SK-N-SH treated with all-trans-retinoic acid at 6 μM for 48 hours (cell line): ENCODE results near the gene MED29.

ENCODE experiments used
- BACH2 ChIP-seq: fragments of 250-450 bp; sonication (Bioruptor Pico); IDR thresholded peaks from 2 replicates; pipeline ENCODE4 v1.9.0; 2021; ENCODE audit warnings: mild to moderate bottlenecking, borderline replicate concordance
- OSR1 ChIP-seq: fragments of 250-450 bp; sonication (Bioruptor Pico); IDR thresholded peaks from 2 replicates; pipeline ENCODE4 v1.8.0; 2022; ENCODE audit warnings: moderate library complexity, mild to moderate bottlenecking, inconsistent platforms
- ZFP3 ChIP-seq: fragments of 250-450 bp; sonication (Bioruptor Pico); IDR thresholded peaks from 2 replicates; pipeline ENCODE4 v1.5.0; 2020; ENCODE audit warnings: mild to moderate bottlenecking, moderate library complexity
- ZFP30 ChIP-seq: fragments of 450-650 bp; formaldehyde crosslinking; IDR thresholded peaks from 2 replicates; pipeline ENCODE4 v1.5.0; 2022; ENCODE audit warnings: mild to moderate bottlenecking, moderate library complexity

DNA sequence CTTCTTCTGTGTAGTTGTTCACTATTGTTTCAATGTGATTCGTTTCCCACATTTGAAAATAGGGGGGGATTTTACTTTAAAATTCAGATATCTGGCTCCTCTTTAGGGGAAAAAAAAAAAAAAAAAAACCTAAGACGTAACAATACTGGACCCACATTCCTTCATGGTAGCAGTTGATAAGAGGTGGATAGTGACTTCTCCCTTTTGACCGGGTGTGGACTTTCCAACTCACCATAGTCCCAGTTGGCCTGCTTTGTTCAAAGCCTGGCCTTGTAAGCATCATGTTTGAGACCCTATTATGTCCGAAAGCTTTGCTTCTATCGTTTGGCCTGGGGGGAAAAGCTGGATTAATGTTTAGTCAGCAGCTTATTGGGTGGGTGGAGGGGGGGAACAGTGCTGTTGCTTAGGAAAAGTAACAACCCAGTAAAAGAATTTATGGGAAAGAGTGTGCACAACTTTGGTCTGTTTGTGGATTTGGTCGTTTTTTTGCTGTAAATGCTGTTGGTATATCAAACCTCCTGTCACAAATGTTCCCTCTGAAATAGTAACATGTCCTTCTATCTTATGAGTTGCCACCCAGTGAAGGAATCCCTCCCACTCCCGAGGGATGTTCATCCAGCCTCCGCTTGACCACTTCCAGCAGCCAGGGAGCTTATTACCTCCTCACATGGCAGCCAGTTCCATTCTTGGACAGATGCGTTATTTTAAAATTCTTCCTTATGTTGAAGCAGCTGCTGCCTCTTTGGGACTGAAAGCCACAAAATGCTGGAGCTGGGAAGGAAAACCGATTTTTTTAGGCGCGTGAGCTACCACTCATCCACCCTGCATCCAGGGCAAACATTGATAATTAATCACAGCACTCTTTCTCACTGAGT lies 38.6 kb upstream of the MED29 start:
- TF ChIP-seq ZFP30 (CRISPR knock-in tag): no peak
- no peak for TF ChIP-seq OSR1 (CRISPR knock-in tag)
- no peak for TF ChIP-seq BACH2 (CRISPR knock-in tag)
- no peak for TF ChIP-seq ZFP3 (CRISPR knock-in tag)
